H1 (cell line): Measurements from ENCODE around the gene TANC1. TPM values are rescaled to one million over a fixed set of nuclear protein-coding genes. Genes with fewer than 3 reads are reported as not detected.

Source experiments
- CHD1 ChIP-seq: IDR thresholded peaks from 2 replicates; pipeline ENCODE4 v1.6.1; 2012; ENCODE audit warnings: low read depth, low read length, improper control_type of control experiment
- MAFK ChIP-seq: IDR thresholded peaks from 2 replicates; pipeline ENCODE4 v1.6.1; 2012; ENCODE audit warnings: low read depth, mild to moderate bottlenecking, improper control_type of control experiment, low read length
- polyA plus RNA-seq, 7 experiments: library from polyadenylated mRNA; depleted of rRNA in 3 of 7; stranded (reverse) in 5 of 7; unstranded in 2 of 7; fragments of >200 nt in 5 of 7; fragments of 200-250 nt in 2 of 7; gene quantifications; 1 replicate in 5 of 7; 2 replicates in 1 of 7; 4 replicates in 1 of 7; pipeline versions ENCODE4 v1.2.1 to v1.2.3, GENCODE V29; 2011 to 2013; ENCODE audit warnings: missing spikeins in 2 of 7, mixed read lengths in 2 of 7
- total RNA-seq: library from RNA; stranded (reverse); fragmentation: NEBNext Ultra II Directional; extraction: Animal tissue kit (Norgen Biotek cat#: 25700); gene quantifications from 2 replicates; pipeline ENCODE4 v1.2.1, GENCODE V29; 2021

TANC1 gene
- total and polyA plus RNA-seq, 2 of the 8 experiments (the other 6 are each of a cell fraction or from before 2014, with no cell fraction given): 4.1 to 7.6 TPM

DNA sequence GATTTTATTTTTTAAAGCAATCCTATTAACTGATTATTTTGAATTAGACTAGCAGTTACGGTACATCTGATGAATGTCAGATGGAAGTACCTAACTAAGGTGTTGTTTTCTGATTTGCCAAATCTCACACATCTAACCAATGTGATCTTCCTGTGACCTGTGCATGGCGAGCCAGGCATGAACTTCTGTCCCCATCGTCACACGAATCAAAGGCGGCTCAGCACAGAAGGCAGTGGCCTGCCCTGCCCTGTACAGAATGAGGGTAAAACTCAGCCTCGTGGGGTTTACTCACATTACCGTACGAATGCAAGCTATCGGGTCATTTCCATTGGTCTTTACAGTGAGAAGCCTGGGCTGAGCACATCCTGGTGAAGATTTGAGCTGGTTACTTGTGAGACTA lies 230.8 kb downstream of the TANC1 start (continued):
- TF ChIP-seq MAFK: no peak
- no peak for TF ChIP-seq CHD1
